ENCODE data around the gene IRF2.
"Not testable (repeated sequence)": the region's sequence is repeated elsewhere in the genome, so short reads cannot be mapped to it uniquely, and the experiment has no call there.

Gene IRF2

DNA sequence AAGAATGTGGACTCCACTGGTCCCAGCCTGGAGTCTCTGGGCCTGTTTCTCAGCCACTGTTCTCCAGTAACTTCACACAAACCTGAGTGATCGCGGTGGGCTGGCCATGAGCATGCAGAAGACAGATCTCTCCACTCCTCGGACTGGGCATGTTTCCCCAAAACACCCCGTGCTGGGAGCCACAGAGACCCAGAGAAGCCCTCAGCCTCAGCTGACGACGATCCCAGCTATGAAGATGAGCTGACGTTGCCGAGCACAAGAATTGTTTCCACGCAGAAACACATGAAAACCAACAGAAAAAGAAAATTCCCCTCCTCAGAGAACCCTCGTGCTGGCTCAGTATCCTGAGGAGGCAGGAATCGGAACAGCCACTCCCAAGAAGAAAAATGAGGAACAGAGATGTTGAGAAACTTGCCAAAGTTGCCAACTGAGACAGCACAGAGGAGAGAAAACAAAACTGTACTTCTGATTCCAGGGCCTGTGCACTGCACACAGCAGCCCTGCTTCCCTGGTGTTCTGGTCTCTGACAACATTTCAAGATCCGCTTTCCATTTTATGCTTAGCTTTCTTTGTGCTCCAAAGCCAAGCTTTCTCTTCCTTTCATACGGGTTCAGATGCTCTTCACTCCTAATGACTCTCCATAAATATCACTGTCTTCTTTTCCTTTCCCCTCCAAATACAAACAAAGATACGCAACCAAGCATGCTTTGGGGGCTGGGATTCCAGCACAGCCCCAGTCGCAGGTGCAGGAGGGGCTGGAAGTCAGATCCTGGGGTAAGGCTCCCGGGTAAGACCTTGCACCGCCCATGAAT is 81.4 kb downstream of the IRF2 start:
- no peak for DNase-seq (ENCODE audit: low read depth in 1 of 2, low spot score in 1 of 2)

DNA sequence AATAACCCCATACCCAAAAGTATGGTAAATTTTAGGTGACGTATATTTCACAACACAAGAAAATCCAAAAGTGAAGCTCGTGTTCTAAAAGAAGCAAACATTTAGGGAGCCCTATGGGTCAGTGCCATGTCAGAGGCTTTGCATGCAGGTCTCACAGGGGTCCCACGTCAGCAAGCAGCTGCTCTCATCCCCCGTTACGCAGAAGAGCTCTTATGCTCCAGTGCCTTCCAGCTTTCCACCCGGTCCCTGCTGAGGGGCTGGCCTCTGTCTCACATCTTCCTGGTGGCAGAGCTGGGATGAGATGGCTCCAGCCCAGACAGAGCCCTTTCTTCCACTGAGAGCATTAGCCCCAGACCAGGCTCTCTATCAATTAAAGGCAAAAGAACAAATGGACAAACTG is 82.0 kb downstream of the IRF2 start:
- no peak for DNase-seq (ENCODE audit: low read depth in 1 of 2, low spot score in 1 of 2)

DNA sequence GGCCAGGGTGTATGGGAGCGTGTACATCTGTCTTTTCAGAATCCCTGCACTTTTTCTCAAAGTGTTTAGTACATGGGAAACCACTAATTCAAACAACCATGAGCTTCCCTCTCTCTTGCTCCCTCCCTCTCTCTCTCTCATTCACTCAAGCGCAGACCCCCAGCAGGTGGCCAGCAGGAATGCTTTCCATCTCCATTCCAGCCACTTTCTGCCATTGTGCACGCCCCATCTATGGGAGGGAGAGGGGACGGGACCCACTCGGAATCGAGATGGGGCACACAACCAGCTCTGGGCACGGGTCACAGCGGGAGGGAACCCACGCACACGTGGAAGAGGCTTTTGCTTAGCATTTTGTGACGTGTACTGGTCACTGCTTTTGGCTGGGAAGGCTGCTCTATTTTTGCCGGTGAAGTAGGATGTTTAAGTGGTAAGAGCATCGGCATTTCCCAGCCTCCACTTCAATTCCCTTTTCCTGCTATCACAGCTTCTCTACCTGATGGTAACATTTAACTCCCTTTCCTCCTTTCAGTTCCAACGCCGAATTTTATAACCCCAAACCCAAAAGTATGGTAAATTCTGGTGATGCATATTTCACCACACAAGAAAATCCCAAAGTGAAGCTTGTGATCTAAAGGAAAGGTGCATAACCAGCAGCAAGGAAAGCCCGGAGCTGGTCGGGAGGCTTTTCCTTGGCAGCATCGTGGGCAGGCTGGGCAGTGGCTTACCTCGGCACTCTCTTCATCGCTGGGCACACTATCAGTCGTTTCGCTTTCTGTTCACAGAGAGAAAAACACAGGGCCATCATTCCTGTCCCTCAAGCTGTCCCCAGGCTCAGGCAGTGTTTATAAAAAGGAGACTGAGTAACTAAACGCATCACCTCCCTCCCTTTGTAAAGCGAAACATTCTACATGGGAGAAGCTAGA is 84.1 kb downstream of the IRF2 start:
- no peak for DNase-seq (ENCODE audit: low read depth in 1 of 2, low spot score in 1 of 2)

DNA sequence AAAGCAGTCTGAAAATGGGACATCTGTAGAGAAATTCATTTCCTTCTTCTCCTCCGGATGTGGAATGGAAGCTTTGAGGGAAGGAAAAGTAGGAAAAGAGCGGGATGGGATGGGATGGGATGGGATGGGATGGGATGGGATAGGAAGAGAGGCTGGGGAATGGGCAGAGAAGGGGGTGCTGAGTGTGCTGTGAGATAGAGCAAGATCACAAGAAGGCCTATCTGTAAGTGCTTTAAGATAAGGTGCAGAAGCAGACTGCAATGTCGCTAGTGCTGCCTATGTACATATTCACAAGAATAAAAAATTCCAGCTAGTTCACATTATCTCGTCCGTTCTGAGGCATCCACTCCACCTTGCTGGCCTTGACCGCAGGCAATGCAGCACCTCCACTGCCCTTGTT is 86.2 kb downstream of the IRF2 start:
- no peak for DNase-seq (ENCODE audit: low read depth in 1 of 2, low spot score in 1 of 2)

DNA sequence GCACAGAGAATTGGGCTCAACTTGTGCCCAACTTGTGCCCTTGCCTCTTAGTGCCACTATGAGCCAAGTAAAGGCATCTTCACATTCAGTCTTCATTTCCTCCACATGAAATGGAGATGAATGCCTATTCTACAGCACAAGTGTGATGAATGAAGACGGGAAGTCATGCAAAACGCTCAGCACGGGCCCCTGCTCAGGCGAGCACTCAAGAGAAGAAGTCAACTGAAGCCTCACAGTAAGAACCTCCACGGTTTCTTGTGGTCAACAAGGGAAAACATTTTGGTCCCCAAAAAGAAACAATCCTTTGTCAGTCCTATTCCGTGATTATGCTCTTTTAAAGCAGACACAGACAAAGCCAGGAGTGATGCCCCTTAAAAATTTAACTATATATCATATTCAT is 87.0 kb downstream of the IRF2 start:
- no peak for DNase-seq (ENCODE audit: low read depth in 1 of 2, low spot score in 1 of 2)

DNA sequence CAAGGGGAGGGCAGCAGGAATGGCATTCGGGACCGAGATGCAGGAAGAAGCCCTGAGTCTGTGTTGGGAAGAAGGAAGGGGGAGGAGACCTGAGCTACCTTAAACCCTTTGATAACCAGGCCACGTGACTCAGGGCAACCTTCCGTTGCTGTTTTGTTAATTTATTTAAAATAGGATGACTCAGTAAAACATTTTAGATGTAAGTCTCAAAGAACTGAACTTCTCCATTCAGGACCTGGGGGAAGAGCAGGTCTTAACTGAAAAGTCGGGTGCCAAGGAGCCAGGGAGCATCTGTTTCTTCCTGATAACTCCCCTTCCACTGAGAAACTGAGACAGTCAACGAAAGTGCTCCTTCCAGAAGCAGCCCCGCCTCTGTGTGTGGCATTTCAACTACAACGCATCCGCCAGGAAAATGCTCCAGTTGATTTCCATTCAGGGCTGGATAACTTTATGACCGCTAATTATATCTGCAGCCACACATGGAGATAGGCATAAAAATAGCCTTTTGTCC is 88.0 kb downstream of the IRF2 start:
- no peak for DNase-seq (ENCODE audit: low read depth in 1 of 2, low spot score in 1 of 2)

DNA sequence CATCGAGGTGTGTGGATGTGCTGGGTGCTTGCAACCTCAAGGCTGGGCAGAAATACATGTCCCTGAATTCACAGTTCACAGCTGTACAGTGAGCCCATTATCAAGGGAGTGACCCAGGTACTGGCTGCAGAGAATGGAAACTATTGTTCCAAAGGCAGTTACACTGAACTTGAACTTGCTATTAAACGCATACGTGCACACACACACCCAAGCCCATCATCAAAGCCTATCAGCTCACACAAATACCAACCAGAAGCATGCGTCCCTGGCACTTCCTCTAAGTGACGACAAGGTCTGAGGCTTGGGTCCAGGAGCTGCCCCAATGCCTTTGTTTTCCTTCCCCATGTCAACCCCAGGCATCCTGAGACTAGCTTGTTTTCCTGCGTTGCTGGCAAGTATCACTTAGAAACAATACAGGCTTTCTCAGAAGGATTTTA is 88.6 kb downstream of the IRF2 start:
- no peak for DNase-seq (ENCODE audit: low read depth in 1 of 2, low spot score in 1 of 2)

DNA sequence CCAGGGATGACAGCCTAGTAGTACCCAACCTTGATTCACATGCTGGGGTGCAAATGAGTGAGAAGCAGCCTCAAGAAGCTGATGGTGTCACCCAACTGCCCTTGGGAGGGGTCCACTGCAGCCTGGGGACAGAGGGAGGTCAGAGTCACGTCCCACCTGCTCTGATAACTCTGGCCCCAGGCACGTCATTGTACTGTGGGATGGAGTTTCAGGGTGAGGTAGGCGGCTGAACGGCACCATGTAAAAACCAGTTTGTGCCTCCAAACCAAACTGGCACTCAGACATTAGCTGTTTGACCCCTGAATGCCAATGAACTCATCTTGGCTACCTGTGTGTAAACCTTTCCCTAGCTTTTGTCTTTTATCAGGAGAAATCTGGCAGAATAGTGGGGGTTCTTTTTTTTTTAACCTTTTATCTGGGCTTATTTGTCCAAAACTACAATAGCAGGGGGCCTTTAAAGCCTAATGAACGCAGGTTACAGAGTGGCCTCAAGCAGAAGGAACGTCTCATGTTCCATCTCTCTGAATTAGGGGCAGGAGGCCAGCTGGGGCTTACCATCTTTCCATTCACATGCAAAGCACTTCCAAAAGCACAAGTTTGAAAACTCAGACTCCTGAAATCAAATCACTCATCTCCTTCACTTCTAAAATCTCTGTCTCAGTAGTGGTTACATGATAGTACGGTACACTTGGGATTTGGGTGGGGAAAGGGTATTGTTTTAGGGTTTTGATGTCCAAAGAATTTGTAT is 89.4 kb downstream of the IRF2 start:
- DNase-seq (ENCODE audit: low read depth in 1 of 2, low spot score in 1 of 2): no peak

DNA sequence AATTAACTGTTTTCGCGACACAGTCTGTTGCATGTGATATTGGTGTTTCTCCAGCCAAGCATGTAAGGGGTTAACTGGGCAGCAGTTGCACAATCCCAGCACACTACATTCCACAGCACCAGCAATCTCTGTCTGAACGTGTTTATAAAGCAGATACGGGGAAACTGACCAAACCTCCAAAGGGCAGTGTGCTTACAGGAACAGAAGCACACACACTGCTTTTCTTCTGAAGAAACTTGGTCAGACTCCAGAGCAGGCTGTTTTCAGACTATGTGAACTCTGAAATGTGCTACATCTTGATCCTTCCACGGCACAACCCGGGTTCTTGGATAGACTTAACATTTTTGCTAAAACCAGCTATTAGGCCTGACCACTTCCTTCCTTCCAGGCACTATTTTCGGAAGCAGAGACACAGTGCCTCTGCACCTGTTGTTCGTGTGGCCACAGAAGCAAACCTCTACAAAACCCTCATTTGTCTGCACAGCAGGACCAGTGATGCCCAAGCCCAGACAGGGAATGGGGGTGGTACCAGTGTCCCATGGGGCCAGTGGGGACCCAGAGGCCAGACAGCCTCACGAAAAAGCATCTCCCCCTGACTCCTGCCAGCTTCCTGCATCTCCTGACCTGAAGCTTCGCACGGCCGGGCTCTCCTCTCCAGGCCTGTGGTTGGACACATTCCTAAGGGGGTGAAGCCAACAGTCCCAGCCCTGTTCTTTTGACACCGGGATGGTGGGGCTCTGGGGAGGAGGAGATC is 90.1 kb downstream of the IRF2 start:
- no peak for DNase-seq (ENCODE audit: low read depth in 1 of 2, low spot score in 1 of 2)

DNA sequence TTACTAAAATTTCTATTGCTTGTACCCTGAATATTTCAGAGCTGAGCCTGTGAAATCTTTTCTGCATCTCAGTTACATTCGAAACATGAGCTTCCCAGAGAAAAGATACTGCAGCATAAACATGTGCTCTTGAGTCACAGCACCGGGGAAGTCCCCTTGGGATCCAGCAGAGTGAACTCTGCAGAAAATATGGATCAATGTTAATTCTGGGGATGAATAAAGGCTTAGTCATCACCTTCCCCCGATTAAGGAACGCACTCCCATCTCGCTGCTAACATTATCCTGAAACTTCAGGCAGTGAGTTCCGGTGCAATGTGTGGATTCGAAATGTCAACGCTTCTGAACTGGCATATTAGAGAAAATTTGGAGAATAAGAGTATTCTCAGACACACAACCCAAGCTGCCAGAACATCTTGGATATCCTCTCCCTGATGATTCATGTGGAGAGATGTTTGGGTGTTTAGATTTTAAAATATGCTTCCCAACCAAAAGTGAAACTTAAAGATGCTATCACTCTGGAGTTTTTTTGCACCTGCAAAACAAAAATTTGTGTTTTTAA is 90.8 kb downstream of the IRF2 start:
- no peak for DNase-seq (ENCODE audit: low read depth in 1 of 2, low spot score in 1 of 2)

DNA sequence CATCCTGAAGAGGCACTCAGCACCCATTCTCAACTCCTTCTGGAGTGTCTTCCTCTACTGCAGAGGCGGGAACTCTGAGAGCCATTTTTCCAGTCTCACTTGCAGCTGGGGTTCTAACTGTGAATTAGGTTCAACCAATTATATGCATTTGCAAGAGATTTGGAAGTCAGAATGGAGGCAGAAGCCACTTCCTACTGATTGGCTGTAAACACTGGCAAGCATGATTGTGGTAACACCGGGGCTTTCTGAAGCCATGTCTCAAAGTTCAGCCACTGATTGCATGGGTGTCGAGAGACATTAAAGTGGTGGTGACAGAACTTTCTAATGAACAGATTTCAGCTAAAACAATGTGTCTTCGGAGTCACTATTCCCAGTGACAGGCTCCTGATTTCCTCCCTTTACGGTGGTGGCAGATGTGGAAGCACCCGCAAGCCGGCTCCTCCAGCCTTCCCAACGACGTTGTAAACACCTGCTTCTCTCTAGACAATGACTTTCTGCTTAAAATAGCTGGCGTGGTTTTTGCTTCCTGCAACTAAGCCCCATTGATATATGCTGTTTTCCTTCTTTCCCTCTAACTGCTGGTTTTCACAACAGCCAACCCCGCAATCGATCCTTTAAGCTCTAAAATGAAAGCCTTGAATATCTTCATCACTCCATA is 92.0 kb downstream of the IRF2 start:
- no peak for DNase-seq (ENCODE audit: low read depth in 1 of 2, low spot score in 1 of 2)

DNA sequence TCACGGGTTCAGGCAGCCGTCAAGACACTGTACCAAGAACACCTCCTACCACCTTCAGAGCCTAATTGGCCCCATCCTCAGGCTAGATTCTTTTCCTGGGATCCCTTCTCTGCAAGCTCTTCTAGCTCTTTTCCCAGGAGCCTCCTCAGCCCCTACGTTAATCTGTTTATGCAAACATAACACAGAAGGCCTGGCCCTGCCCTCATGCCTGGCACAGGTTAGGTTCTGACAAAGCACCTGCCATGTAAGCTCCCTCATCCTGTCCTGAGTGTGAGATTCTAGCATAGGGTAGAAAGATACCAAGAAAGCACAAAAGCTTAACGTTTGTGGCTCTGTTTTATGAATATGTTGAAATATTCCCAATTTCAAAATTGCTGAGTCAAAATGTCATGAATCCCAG is 93.6 kb downstream of the IRF2 start:
- DNase-seq (ENCODE audit: low read depth in 1 of 2, low spot score in 1 of 2): no peak

DNA sequence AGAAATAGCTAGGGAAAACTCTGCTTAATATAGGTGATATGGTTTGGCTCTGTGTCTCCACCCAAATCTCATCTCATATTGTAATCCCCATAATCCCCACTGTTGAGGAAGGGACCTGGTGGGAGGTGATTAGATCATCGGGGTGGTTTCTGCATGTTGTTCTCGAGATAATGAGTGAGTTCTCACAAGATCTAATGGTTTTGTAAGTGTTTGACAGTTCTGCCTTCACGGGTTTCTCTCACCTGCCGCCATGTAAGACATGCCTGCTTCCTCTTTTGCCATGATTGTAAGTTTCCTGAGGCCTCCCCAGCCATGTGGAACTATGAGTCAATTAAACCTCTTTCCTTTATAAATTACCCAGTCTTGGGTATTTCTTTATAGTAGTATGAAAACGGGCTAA is 94.1 kb downstream of the IRF2 start:
- not testable (repeated sequence) for DNase-seq (ENCODE audit: low read depth in 1 of 2, low spot score in 1 of 2)

DNA sequence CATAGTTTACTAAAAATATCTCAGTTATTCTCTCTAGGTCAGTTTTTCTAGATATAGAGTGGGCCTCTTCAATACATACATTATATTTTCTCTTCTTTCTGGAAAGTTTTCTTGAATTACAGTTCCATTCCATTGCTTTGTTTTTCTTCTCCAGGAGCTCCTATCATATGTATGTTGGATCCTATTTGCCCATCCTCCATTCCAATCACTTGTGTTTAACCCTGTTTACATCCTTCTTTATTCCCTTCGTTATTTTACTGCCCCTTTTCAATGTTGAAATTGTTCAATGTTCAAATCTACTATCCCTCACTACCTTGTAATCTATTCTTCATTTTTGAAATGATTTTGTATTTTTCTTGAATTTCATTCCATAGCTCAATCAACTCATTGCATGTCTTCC is 97.4 kb downstream of the IRF2 start:
- DNase-seq (ENCODE audit: low read depth in 1 of 2, low spot score in 1 of 2): no peak

DNA sequence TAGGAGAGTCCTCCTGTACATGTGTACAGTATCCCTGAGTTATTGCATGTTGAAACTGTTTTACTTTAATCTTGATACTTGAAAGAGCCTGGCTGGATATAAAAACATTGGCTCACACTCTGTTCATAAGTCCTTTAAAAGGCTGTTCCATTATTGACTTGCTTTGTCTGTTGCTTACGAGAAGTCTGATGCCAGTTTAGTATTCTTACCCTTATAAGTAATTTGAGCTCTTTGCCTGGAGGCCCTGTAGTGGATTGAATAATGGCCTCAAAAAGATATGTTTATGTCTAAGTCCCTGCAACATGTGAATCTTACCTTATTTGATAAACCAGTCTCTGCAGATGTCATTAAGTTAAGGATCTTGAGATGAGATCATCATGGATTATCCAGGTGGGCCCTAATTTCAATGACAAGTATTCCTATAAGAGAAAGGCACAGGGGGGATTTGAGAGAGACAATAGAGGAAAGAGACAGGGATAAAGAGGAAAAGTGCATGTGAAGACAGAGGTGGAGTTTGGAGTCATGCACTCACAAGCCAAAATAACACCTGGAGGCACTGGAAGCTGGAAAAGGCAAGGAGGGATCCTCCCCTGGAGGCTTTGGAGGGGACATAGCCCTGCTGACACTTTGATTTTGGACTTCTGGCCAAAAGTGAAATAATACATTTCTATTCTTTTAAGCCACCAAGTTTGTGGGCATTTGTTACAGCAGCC is 98.1 kb downstream of the IRF2 start:
- no peak for DNase-seq (ENCODE audit: low read depth in 1 of 2, low spot score in 1 of 2)

DNA sequence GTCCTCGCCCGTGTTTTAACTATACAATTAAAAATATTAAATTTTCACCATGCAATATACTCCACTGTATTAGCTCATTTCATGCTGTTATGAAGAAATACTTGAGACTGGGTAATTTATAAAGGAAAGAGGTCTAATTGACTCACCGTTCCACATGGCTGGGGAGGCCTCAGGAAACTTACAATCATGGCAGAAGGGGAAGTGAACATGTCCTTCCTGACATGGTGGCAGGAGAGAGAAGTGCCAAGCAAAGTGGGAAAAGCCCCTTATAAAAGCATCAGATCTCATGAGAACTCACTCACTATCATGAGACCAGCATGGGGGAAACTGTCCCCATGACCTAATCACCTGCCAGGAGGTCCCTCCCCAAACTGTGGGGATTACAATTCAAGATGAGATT is 98.7 kb downstream of the IRF2 start:
- not testable (repeated sequence) for DNase-seq (ENCODE audit: low read depth in 1 of 2, low spot score in 1 of 2)

DNA sequence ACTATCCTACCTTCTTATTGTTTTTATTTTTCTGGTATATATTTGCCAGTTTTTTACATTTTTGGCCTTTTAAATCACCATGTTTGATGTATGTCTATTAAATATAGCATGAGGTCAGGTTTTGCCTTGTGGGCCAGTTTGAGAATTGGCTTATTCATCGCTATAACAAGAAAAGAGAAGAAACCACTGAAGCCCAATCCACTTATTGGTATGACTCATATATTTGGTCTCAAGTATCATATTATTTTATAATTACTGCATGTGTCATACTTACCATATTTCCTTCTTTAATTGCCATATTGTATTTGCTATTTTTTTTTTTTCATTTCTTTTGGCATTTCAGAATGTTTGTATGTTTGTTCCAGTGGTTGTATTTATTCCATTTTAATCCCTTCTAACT is 99.3 kb downstream of the IRF2 start:
- no peak for DNase-seq (ENCODE audit: low read depth in 1 of 2, low spot score in 1 of 2)

DNA sequence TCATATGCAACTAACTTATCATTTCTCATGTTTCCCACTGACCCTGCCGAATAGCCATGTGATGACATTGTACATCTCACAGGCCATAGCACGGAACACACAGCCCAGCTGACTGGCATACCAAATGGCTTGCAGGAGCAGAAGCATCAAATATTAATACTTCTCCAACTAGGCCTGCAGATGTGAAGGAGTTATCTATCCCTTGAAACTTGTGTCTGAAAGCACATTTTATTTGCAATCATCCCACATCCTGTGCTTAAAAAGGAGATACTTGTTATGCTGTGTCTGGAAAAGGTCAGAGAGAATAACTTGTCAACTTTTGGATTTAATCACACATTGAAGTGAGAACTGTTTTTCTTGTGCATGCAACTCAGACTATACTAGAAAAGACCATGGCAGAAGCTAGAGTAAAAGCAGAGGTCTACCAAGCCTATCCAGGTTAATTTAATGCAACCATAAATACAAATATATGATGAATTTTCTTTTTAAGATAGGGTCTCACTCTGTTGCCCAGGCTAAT is 100.4 kb downstream of the IRF2 start:
- no peak for DNase-seq (ENCODE audit: low read depth in 1 of 2, low spot score in 1 of 2)

DNA sequence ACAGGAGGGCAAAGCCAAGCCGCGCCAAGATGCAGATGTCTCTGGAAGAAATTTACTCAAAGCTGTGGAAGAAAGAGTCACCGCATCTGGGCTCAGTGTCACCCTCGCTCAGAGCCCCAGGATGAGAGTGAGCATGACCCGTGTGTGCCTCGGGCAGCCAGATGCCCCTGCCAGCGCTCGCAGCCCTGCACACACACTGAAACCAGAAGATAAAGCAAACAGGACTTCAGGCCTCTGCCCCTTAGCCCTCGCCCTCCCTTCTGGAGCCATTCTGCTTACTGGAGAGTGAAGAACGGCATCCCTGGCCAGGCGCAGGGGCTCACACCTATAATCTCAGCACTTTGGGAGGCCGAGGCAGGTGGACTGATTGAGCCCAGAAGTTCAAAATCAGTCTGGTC is 103.0 kb downstream of the IRF2 start:
- DNase-seq (ENCODE audit: low read depth in 1 of 2, low spot score in 1 of 2): no peak
